Pericardium fibroblast (primary cell): ENCODE data around the gene POLK. TPM values are rescaled to one million over a fixed set of nuclear protein-coding genes. Genes with fewer than 3 reads are reported as not detected.

Experiments used
- total RNA-seq: library from RNA; depleted of rRNA; stranded (reverse); fragments of >200 nt; gene quantifications from 2 replicates; pipeline ENCODE4 v1.2.3, GENCODE V29; 2015

POLK gene
- 18.0 and 25.8 TPM in 2 replicates for total RNA-seq

GRCh38 chr5:75511435-75512382, at the start of gene POLK, which contains the start of gene CERT1:
TSS of gene POLK (plus strand) at chr5:75511891.
TSS of gene CERT1 (minus strand) at chr5:75511629. CDS start at chr5:75511207, 422 bp downstream.

GRCh38 chr5:75611311-75612225, 99.9 kb downstream of the POLK start, which contains the start of gene ANKDD1B:
TSS of gene ANKDD1B (plus strand) at chr5:75611453. CDS start at chr5:75611635, 182 bp downstream.

Other genes starting within 250 kb of the POLK start
- gene HMGCR, start 174.7 kb upstream of the POLK start, total RNA-seq = 54.6 and 78.7 TPM in 2 replicates
- gene CERT1, start 262 bp upstream of the POLK start, total RNA-seq = 18.1 and 26.5 TPM in 2 replicates
- 0.09 and 1.1 TPM in 2 replicates for gene ANKDD1B, start 99.6 kb downstream of the POLK start, total RNA-seq
- gene POC5, start 205.5 kb downstream of the POLK start, total RNA-seq = 3.7 and 13.0 TPM in 2 replicates